ENCODE data around the gene INPP5A. TPM values are rescaled to one million over a fixed set of nuclear protein-coding genes. Genes with fewer than 3 reads are reported as not detected.

INPP5A gene
- total RNA-seq, 1 donor from 2014 or later, result 30.6 TPM

GRCh38 chr10:132497063-132497680 is 40.4 kb upstream of the INPP5A start:
- Mint-ChIP-seq H3K4me1 (ENCODE audit: low read depth) (peaks cover 2% of the 10 kb centered on the region), H3K27me3 (peaks cover 21% of the 10 kb centered on the region), H3K36me3 (ENCODE audit: insufficient read depth) (no peaks in the 10 kb centered on the region), H3K27ac (no peak overlapping the region), H3K4me3 (ENCODE audit: low read depth) (no peak overlapping the region), H3K9me3 (ENCODE audit: low read depth) (no peaks in the 10 kb centered on the region)
- no peak for TF ChIP-seq CTCF (IDR thresholded peaks at IDR 0.05; ENCODE audit: unreplicated experiment)
- no peak for DNase-seq (ENCODE audit: low spot score, unreplicated experiment)

- no peaks in the 10 kb centered on the region for H3K36me3 Mint-ChIP-seq (ENCODE audit: insufficient read depth)
- H3K4me1 Mint-ChIP-seq (ENCODE audit: low read depth), result peaks cover 2% of the 10 kb centered on the region
- TF ChIP-seq CTCF (IDR thresholded peaks at IDR 0.05; ENCODE audit: unreplicated experiment), result no peak
- peaks cover 16% of the 10 kb centered on the region for H3K27me3 Mint-ChIP-seq
- no peaks in the 10 kb centered on the region for H3K9me3 Mint-ChIP-seq (ENCODE audit: low read depth)
- H3K4me3 Mint-ChIP-seq (ENCODE audit: low read depth), result no peak overlapping the region
- no peak overlapping the region for H3K27ac Mint-ChIP-seq
- DNase-seq (ENCODE audit: low spot score, unreplicated experiment), result no peak
These were observed 39.6 kb upstream of the INPP5A start for GRCh38 chr10:132497861-132498561.

- no peak for DNase-seq (ENCODE audit: low spot score, unreplicated experiment)
- Mint-ChIP-seq H3K9me3 (ENCODE audit: low read depth) (no peaks in the 10 kb centered on the region), H3K36me3 (ENCODE audit: insufficient read depth) (no peaks in the 10 kb centered on the region), H3K27me3 (peaks cover 16% of the 10 kb centered on the region), H3K4me1 (ENCODE audit: low read depth) (peaks cover 2% of the 10 kb centered on the region), H3K4me3 (ENCODE audit: low read depth) (no peak overlapping the region), H3K27ac (no peak overlapping the region)
- no peak for TF ChIP-seq CTCF (IDR thresholded peaks at IDR 0.05; ENCODE audit: unreplicated experiment)
These were observed 38.8 kb upstream of the INPP5A start for GRCh38 chr10:132498562-132499366.

- Mint-ChIP-seq H3K36me3 (ENCODE audit: insufficient read depth) (no peaks in the 10 kb centered on the region), H3K27ac (no peak overlapping the region), H3K27me3 (peaks cover 16% of the 10 kb centered on the region), H3K9me3 (ENCODE audit: low read depth) (no peaks in the 10 kb centered on the region), H3K4me3 (ENCODE audit: low read depth) (no peak overlapping the region), H3K4me1 (ENCODE audit: low read depth) (peaks cover 2% of the 10 kb centered on the region)
- DNase-seq (ENCODE audit: low spot score, unreplicated experiment), result no peak
- no peak for TF ChIP-seq CTCF (IDR thresholded peaks at IDR 0.05; ENCODE audit: unreplicated experiment)
These were observed 38.3 kb upstream of the INPP5A start for GRCh38 chr10:132499367-132499685.

GRCh38 chr10:132500781-132501415 is 36.7 kb upstream of the INPP5A start:
- Mint-ChIP-seq H3K4me1 (ENCODE audit: low read depth) (peaks cover 2% of the 10 kb centered on the region), H3K27me3 (peaks cover 12% of the 10 kb centered on the region), H3K27ac (no peak overlapping the region), H3K4me3 (ENCODE audit: low read depth) (no peak overlapping the region), H3K9me3 (ENCODE audit: low read depth) (no peaks in the 10 kb centered on the region), H3K36me3 (ENCODE audit: insufficient read depth) (no peaks in the 10 kb centered on the region)
- no peak for DNase-seq (ENCODE audit: low spot score, unreplicated experiment)
- no peak for TF ChIP-seq CTCF (IDR thresholded peaks at IDR 0.05; ENCODE audit: unreplicated experiment)

All from progenitor cell of endocrine pancreas (in vitro differentiated cells).